ENCODE data around the gene FOXE1.

FOXE1 gene

DNA sequence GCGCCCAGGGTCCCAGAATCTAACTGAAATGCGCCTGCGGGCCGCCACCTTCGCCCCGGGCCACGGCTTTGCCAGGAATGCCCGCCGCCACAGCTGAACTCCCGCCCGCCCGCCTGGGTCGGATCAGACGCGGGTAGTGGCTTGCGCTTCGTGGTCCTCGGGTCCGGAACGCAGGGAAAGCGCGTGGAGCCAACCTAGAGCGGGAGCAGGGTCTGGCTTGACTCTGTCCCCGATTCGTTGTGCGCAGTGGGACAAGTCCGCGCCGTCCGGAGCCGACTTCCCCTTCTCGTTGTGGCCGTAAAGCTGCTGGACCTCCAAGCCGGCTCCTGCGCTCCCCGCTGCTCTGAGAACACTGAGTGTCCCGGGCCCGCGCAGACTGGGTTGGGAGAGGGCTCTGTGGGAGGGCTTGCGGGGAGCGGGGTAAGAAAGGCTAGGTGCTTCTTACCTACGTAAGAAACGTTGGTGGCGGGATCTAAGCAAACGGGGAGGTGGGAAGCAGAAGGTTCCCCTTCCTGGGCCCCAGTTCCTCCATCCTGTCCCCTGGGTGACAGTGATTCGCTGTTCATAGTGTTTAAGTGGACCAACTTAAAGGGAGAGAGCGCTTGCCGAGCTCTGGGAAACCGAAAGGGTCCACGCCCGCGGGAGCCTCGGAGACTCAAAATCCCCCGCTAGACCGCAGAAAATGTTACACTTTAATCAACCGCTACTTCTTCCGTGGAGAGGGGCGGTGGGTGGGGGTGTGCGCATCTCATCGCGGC, 4.4 kb upstream of the FOXE1 start:
- no peak for DNase-seq (ENCODE audit: low read depth, low spot score)

DNA sequence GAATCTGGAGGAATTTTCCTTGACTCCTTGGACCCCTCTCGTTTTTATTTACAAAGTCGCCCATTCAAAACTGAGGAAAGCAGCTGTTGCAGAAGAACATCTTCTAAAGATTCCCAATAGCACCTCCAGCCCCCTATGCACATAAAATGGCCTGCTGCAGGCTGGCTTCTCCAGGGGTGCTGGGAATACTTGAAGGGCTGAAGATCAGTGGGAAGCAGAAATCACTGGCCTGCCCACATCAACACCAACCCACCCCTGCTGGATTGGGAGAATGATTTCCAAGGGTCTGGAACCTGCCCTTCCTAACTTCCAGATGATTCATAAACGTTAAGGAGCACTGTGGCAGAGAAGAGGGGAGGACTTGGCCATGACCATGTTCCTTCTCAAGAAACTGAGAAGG, 3.0 kb upstream of the FOXE1 start:
- DNase-seq (ENCODE audit: low read depth, low spot score): no peak

DNA sequence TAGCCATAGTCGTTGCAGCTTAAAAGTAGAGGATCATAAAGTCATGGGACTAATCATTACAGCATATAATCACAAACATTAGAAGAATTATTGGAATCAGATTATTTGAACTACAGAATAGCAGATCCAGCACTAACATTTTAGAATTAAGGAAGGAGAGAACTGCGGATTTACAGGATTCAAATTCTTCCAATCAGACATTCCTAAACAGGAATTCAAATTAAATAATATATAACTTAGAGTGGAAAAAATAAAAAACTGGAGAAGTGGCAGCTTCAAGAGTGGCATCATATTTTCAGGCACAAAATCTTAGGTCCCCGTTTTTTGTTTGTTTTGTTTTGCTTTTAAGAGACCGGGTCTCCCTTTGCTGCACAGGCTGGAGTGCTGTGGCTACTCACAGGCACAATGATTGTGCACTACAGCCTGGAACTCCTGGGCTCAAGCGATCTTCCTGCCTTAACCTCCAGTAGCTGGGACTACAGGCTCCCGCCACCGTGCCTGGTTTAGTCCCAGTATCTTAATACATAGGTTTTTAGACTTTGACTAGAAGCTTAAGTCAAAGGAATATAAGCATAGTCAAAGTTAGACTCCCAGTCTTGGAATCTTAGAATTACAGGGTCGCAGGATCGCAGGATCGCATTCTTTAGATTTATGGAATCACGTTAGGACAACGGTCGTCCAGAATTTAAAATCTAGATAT, 2.1 kb upstream of the FOXE1 start:
- DNase-seq (ENCODE audit: low read depth, low spot score): no peak

DNA sequence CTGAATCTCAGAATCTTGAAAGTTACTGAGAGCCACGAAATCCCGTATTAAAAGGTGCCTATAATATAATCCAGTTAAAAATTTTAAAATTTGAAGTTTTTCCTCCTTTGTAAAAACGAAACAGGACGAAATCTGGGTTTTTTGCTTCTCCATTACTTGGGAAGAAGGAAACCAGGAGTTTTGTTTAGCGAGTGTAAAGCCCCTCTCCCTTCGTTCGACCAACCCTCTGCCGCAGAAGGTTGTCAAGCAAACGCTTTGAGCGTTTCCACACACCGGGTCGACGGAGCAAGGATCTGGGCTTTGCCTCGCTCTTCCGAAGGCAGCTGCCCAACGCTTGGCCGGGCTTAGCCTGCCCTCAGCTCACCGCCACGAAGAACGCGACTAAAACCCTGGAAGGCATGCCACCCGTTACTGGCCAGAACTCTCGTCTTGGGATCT, 1.6 kb upstream of the FOXE1 start:
- no peak for DNase-seq (ENCODE audit: low read depth, low spot score)

DNA sequence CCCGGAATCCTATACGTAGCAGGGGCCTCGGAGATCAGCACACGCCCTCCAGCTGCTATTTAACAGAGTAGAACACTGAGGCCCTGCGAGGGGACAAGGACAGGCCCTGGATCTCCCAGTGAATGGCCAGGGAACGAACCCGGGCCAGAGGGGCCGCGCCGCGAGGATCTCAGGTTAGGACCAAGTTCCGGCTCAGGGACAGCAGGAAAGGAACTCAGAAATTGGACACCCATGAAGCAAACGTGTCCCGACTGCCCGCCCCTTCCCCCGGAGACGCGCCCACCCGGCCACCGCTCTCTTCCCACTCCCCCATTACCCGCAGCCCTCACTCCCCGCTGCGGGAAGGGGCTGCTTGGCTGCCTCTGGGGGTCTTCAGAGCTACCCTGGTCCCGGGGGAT, 1.0 kb upstream of the FOXE1 start:
- no peak for DNase-seq (ENCODE audit: low read depth, low spot score)

DNA sequence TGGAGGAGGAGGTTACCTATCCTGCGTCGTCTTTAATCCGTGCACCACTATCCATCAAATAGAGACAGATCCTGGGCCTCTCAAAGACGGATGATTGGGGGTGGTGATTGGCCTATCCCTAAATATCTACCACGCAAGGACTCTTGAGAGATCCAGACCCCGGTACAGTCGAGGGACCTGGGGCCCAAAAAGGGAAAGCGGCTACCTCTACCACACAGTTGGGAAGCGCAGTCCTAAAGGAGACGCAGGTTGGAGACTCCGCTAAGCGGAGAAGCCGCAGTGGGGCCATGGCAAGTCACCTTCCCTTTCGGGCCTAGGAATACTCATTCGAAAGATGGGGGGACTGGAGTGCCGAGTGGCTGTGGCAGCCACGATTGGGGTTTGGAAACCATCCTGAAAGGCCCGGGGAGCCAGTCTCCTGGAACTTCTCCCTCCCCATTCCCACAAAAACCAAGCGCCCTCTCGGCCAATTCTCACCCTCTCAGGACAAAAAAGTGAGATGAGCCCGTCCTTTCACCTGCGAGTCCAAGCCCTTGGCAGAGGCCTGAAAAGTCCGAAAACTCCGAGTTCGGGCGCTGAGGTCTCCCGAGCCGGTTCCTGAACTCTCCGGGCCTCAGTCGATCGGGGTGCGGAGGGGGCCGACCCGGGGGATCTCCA, 499 bp upstream of the FOXE1 start:
- no peak for DNase-seq (ENCODE audit: low read depth, low spot score)

DNA sequence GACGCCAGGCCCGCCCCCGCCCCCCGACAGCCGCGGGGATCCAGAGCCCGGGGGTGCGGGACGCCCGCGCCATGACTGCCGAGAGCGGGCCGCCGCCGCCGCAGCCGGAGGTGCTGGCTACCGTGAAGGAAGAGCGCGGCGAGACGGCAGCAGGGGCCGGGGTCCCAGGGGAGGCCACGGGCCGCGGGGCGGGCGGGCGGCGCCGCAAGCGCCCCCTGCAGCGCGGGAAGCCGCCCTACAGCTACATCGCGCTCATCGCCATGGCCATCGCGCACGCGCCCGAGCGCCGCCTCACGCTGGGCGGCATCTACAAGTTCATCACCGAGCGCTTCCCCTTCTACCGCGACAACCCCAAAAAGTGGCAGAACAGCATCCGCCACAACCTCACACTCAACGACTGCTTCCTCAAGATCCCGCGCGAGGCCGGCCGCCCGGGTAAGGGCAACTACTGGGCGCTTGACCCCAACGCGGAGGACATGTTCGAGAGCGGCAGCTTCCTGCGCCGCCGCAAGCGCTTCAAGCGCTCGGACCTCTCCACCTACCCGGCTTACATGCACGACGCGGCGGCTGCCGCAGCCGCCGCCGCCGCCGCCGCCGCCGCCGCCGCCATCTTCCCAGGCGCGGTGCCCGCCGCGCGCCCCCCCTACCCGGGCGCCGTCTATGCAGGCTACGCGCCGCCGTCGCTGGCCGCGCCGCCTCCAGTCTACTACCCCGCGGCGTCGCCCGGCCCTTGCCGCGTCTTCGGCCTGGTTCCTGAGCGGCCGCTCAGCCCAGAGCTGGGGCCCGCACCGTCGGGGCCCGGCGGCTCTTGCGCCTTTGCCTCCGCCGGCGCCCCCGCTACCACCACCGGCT, 1.0 kb downstream of the FOXE1 start:
- DNase-seq (ENCODE audit: low read depth, low spot score): no peak

DNA sequence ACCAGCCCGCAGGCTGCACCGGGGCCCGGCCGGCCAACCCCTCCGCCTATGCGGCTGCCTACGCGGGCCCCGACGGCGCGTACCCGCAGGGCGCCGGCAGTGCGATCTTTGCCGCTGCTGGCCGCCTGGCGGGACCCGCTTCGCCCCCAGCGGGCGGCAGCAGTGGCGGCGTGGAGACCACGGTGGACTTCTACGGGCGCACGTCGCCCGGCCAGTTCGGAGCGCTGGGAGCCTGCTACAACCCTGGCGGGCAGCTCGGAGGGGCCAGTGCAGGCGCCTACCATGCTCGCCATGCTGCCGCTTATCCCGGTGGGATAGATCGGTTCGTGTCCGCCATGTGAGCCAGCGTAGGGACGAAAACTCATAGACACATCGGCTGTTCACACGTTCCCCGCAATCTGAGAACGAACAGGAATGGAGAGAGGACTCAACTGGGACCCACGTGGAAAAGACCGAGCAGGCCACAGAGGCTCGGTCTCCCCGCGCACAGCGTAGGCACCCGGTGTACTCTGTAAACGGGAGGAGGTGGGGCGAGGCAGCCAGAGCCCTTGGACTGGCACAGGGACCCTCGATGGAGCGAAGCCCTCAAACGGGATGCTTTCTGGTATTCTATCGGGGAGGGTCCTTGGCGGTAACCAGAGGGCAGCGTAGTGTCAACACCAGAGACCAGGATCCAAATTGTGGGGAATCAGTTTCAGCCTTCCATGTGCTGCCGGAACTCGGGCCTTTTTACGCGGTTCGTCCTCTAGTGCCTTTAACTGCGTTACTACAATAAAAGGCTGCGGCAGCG, 1.9 kb downstream of the FOXE1 start:
- DNase-seq (ENCODE audit: low read depth, low spot score): no peak

DNA sequence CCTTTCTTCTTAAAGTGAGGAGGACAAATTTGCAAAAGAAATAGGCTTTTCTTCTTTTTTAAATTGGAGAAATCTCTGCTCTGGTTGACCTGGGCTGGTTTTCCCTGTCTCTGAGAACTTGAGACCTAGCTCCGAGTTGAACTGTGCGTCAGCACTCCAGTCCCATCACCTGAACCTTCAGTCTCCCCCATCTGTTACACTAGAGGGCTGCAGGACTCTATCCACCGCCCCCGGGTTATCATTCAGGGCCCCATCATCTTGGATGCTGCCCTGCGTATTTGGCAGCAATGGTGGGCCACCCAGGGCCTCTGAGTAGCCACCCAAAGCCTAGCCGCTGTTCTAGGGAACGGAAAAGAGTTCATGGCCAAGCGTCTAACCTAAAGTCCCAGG, 2.5 kb downstream of the FOXE1 start:
- DNase-seq (ENCODE audit: low read depth, low spot score): no peak

DNA sequence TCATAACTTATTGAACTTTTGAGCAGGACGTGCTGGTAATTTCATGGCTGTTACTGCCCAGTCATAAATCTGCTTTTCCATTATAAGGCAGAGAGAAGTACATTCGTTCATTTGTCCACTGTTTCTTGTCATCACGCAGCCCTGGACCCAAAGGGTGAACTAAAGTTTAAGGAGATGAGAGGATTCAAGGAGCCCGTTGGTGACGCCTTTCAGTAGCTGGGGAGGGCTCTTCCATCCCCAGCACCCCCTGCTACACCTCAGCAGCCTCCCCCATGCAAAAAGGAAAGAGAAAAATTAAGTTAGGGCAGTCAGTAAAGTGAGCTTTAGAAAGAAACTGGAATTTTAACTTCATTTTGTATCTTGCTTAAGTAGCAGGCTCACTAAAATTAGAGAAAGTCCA, 2.9 kb downstream of the FOXE1 start:
- DNase-seq (ENCODE audit: low read depth, low spot score): no peak

DNA sequence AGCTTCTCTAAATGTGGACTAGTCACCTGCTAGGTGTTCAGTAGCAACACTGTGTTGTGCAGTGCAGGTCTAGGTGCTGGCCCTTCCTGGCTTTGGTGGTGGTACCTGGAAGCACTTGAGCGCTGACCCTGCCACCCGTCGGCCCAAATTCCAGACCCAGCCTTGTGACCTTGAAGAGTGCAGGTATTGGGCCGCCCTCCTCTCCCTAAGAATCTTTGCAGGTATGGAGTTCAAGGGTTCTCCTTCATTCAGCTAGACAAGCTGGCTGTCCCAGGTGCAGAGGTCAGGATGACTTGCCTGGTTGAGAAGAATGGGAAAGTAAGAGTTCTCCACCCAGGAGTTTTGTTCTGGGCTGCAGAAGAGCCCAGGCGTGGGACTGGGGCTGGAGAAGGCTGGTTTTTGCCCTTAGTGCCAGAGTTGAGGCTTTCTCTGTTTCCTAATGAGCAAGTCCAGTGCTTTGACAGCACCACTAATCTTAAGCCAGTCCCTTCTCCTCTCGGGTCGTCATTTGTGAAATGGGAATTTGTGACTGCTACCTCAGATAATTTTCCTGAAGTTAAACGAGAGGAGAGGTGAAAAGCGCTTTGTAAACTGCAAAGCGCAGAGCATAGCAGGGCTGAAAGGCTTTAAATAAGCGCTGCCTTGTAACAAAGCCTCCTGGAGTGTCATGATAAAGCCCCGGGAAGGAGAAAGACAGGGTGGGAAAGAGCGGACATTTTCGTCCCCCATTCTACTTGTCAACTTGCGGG, 4.0 kb downstream of the FOXE1 start:
- no peak for DNase-seq (ENCODE audit: low read depth, low spot score)

DNA sequence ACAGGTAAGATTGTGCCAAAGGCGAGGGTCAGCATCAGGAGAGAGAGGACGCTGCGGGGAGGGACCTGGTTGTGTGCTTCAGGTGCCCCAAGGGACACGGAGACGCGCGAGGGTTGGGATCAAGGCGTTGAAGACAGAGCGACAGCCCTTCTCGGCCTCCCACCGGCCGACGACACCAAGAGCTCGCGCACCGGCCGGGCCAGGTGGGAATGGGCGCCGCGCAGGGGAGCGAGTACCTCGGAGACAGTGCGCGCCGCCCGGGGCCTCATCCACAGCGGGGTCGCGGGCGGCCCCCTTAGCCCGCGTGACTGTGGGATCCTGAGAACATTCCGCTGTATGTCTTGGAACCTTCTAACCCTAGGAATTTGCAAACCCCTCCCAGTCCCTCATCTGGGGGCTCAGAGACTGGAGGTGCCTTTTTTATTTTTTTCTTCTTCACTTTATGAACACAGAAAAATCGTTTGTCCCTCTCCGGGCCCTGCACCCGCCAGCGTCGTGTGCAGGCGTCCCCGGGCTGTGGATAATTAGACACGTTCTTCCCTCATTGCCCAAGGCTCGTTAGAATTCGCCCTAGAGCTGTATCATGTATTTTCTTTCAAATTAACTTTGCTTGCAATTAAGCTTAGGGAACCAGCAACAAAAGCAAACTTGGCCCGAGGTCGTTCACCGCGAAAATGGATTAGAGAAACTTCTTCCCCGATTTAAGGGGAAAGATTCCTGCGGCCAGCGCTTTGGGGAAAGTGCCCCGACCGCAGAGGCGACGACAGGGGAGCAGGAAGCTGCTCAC, 4.8 kb downstream of the FOXE1 start:
- no peak for DNase-seq (ENCODE audit: low read depth, low spot score)

DNA sequence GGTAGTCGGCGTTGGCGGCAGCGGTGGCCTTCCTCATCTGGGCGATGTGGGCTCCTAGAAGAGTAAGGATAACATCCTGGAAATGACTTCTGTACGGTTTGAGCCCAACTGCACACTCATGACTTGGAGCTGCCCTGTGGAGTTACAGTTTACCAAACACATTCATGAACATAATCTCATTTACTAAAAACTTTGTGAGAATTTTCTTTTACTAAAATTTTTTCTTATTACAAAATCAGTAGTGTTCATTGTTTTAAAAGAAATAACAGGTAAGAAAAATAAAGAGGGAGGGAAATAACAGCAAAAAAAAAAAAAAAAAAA, 5.3 kb downstream of the FOXE1 start:
- no peak for DNase-seq (ENCODE audit: low read depth, low spot score)

DNA sequence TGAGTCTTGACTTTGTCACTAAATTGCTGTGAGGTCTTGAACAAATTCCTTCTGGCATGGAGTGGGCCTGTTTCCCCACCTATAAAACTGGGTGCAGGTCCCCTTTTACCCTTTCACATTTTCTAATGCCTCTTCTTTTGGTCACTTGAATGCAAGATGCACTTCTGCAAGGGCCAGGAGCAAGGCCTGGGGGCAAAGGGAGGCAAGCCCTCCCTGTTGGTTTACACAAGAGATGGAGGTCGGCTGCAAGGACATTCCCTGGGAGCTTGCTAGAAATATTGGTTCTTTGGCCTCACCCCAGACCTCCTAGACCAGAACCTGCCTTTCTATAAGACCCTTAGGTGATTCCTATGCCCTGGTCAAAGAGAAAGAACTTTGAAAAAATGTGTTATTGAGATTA, 5.8 kb downstream of the FOXE1 start:
- DNase-seq (ENCODE audit: low read depth, low spot score): no peak

DNA sequence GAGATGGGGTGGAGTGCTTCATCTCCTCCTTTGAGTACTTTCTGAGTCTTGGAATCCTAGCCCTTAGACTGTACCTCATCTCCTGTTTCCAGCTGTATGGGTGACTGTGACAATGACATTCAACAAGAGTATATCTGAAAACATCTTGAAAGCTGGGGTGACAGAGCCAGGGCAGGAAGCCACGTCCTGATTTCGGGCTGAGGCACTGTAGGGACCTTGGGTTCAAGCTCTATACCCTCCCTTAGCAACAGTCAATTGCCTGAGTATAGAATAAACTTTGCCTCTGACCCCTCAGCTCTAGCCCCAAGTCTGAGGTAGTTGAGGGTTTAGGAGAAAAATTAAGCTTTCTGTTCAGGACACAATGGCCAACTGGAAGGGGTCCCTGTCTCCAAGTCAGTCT, 6.3 kb downstream of the FOXE1 start:
- no peak for DNase-seq (ENCODE audit: low read depth, low spot score)

DNA sequence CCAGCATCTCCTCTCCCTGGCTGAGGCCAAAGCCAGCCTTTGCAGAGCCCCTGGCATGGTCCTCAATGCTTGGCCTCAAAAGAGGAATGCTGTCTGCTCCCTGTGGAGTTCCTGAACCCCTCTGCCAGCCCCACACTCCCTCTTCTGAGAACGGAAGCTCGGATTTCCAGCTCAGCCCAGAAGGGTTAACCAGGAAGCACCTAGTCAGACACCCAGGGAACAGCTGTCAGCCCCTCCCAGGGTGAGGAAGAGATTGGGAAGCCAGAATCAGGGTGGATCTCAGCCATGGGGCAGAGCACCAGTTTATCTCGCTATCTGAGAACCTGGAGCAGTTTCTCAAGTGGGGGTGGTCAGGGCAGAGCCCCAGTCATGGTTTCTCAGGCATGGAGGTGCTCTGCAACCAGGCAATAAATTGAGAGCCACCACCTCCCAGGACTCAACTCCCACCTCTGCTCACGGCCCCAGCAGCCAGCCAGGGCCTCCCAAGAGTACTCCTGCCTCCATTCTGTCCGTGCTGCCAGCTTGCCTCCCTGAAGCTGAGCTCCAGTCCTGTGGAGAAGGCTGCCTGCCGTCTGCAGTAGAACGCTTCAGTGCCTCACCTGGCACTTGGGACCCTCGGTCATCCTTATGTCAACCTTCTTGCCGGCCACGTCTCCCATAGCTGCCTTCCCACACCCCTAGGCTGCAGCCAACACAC, 7.6 kb downstream of the FOXE1 start:
- no peak for DNase-seq (ENCODE audit: low read depth, low spot score)

DNA sequence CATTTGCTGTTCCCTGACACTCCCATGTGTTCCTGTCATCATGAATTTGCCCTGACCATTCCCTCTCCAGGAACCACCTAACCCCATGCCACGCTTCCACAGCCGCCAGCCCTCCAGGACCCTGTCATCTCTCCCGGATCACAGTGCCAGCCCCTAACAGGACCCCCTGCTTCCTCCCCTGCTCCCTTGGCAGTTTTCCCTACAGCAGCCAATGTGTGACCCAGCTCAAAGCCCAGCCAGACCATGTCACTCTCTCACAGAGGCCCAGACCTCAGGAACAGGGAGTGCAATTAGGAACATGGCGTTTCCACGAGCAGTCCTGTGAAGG, 8.1 kb downstream of the FOXE1 start:
- no peak for DNase-seq (ENCODE audit: low read depth, low spot score)

DNA sequence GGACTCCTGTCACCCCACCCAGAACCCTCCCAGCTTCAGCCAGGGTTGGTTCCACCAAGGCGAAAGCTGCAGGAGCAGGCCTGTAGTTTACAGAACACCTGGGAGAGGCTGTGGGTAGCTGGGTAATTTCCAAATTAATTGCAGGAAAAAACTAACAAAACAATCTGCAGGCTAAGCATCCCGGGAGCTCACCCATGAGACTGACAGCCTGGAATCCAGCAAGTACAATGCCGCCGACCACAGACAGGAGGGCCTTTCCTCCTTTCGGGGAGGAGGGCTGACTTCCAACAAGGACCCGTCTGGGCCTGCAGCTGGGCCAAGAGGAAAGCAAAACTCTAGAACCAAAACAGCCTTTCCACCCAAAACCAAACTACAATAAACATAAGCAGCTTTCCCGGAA, 10.3 kb downstream of the FOXE1 start:
- no peak for DNase-seq (ENCODE audit: low read depth, low spot score)

DNA sequence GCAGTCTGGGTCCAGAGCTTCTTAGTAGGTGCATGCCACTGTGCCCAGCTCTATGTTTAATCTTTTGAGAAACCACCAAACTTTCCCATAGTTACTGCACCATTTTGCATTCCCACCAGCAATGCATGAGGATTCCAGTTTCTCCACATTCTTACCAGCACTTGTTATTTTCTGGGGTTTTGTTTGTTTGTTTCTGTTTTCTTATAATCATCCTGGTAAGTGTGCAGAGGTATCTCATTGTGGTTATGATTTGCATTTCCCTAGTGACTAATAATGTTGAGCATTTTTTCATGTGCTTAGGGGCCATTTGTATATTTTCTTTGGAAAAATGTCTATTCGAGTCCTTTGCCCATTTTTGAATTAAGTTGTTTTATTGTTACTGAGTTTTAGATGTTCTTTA, 11.4 kb downstream of the FOXE1 start:
- no peak for DNase-seq (ENCODE audit: low read depth, low spot score)
